Fibroblast of mammary gland (primary cell): ENCODE data around the gene ZG16.
"Not testable (repeated sequence)": the region's sequence is repeated elsewhere in the genome, so short reads cannot be mapped to it uniquely, and the experiment has no call there.

Source experiments
- DNase-seq: peaks from one replicate; pipeline ENCODE4 v3.0.0-alpha.2; 2010; ENCODE audit warnings: low read depth
- H3K4me3 ChIP-seq: 2 replicates; pipeline ENCODE4 v1.5.1; 2011; ENCODE audit warnings: low read depth, mild to moderate bottlenecking, low read length, moderate library complexity; ENCODE audit not compliant: control insufficient read depth
- TF ChIP-seq, protein P1 (sequence below): conservative IDR thresholded peaks from 2 replicates; pipeline ENCODE4 v1.5.1; 2011; ENCODE audit warnings: low read depth, low read length, inconsistent platforms; ENCODE audit not compliant: control insufficient read depth, insufficient read depth

ZG16 gene

GRCh38 chr16:29765167-29766032 lies 12.7 kb upstream of the ZG16 start:
- DNase-seq: no peak
- no peak overlapping the region for H3K4me3 ChIP-seq
- TF ChIP-seq, protein P1, sequence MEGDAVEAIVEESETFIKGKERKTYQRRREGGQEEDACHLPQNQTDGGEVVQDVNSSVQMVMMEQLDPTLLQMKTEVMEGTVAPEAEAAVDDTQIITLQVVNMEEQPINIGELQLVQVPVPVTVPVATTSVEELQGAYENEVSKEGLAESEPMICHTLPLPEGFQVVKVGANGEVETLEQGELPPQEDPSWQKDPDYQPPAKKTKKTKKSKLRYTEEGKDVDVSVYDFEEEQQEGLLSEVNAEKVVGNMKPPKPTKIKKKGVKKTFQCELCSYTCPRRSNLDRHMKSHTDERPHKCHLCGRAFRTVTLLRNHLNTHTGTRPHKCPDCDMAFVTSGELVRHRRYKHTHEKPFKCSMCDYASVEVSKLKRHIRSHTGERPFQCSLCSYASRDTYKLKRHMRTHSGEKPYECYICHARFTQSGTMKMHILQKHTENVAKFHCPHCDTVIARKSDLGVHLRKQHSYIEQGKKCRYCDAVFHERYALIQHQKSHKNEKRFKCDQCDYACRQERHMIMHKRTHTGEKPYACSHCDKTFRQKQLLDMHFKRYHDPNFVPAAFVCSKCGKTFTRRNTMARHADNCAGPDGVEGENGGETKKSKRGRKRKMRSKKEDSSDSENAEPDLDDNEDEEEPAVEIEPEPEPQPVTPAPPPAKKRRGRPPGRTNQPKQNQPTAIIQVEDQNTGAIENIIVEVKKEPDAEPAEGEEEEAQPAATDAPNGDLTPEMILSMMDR: no peak

DNA sequence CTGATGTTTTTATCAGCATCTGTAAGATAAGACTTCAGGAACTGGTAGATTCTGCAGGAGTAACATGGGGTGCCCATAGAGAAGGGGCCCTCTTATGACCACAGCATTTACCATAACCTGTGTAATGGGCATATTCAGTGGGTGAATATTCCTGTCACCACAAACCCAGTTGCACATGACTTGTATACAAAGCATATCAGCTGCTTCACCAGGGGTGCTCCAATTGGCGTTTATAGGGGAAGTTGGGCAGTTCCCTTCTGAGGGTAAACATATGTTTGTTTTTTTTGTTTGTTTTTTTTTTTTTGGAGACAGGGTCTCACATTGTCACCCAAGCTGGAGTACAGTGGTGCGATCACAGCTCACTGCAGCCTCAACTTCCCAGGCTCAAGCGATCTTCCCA lies 11.5 kb upstream of the ZG16 start:
- TF ChIP-seq, protein P1: no peak
- DNase-seq: no peak
- H3K4me3 ChIP-seq: no peak overlapping the region

DNA sequence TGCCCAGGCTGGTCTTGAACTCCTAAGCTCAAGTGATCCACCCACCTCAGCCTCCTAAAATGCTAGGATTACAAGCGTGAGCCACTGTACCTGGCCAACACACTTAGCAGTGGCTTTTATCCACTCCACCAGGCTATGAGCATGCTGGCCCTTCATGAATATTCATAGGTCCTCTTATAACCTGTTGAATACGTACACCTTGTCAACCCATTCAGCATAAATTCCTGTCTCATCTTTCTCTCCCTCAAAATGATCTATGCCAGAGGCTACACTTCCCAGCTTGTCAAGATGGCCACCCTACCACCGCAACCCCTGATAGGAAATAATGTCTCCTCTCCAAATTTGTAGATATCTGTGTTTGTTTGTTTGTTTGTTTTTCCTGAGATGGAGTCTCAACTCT lies 11.0 kb upstream of the ZG16 start:
- no peak for DNase-seq
- H3K4me3 ChIP-seq: no peak overlapping the region
- TF ChIP-seq, protein P1: no peak

GRCh38 chr16:29769507-29769906 lies 8.5 kb upstream of the ZG16 start:
- TF ChIP-seq, protein P1: no peak
- H3K4me3 ChIP-seq: no peak overlapping the region
- DNase-seq: no peak

GRCh38 chr16:29770250-29770929 lies 7.7 kb upstream of the ZG16 start:
- TF ChIP-seq, protein P1: no peak
- H3K4me3 ChIP-seq: no peak overlapping the region
- DNase-seq: no peak

GRCh38 chr16:29772330-29772729 lies 5.7 kb upstream of the ZG16 start:
- not testable (repeated sequence) for H3K4me3 ChIP-seq, DNase-seq

- no peak for DNase-seq
- TF ChIP-seq, protein P1: no peak
- H3K4me3 ChIP-seq: no peak overlapping the region
Observed at GRCh38 chr16:29774730-29775129, 3.3 kb upstream of the ZG16 start.
